ENCODE measurements around the gene ACSS1.

DNA sequence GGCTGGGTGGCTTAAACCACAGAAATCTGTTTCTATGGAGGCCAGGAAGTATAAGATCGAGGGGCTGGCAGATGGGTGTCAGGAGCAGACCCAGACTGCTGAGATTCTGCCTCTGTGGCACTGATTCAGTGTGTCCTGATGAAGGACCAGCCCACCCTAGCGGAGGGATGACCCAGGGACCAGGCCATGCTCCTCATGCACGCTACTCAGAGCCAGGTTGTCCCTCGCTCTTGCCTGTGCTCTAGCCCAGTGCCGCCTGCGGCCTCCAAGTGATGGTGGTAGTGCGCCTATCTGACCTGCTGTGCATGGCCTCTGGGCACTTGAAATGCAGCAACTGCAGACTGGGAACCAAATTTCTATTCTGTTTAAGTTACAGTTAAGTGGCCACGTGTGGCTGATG, 52.3 kb downstream of the ACSS1 start:
- TF ChIP-seq, protein P1, sequence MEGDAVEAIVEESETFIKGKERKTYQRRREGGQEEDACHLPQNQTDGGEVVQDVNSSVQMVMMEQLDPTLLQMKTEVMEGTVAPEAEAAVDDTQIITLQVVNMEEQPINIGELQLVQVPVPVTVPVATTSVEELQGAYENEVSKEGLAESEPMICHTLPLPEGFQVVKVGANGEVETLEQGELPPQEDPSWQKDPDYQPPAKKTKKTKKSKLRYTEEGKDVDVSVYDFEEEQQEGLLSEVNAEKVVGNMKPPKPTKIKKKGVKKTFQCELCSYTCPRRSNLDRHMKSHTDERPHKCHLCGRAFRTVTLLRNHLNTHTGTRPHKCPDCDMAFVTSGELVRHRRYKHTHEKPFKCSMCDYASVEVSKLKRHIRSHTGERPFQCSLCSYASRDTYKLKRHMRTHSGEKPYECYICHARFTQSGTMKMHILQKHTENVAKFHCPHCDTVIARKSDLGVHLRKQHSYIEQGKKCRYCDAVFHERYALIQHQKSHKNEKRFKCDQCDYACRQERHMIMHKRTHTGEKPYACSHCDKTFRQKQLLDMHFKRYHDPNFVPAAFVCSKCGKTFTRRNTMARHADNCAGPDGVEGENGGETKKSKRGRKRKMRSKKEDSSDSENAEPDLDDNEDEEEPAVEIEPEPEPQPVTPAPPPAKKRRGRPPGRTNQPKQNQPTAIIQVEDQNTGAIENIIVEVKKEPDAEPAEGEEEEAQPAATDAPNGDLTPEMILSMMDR (IDR thresholded peaks at IDR 0.05; ENCODE audit: low read depth, low read length, poor library complexity, severe bottlenecking), result no peak
- TF ChIP-seq EZH2phosphoT487 (IDR thresholded peaks at IDR 0.05; ENCODE audit: borderline replicate concordance, low read length), result no peak

All from DOHH2 (cell line).